GM23338 (cell line): ENCODE measurements around the gene ACP6. TPM values are rescaled to one million over a fixed set of nuclear protein-coding genes. Genes with fewer than 3 reads are reported as not detected.

ENCODE experiments used
- ATAC-seq: fragments of 200-7000 bp; cut with Tn5 transposase; 3 replicates; pipeline ENCODE4 v1.9.1; 2020
- DNase-seq: peaks from one replicate; pipeline ENCODE4 v3.0.0-alpha.2; 2015; ENCODE audit warnings: low spot score
- H2AFZ ChIP-seq: fragments of 200-600 bp; sonication (generic); 2 replicates; pipeline ENCODE4 v1.8.0; 2016; ENCODE audit warnings: antibody characterized with exemption, mild to moderate bottlenecking, moderate library complexity
- H3F3A ChIP-seq: fragments of 200-600 bp; sonication (generic); replicated peaks from 2 replicates; pipeline ENCODE4 v1.8.0; 2017; ENCODE audit warnings: antibody characterized with exemption, mixed run types, low read depth
- H3K27ac ChIP-seq: fragments of 200-600 bp; sonication (generic); 2 replicates; pipeline ENCODE4 v1.6.1; 2016; ENCODE audit warnings: low read depth
- H3K27me3 ChIP-seq: fragments of 200-600 bp; sonication (generic); 2 replicates; pipeline ENCODE4 v1.8.0; 2016; ENCODE audit warnings: mild to moderate bottlenecking, mixed run types, moderate library complexity; ENCODE audit not compliant: insufficient read depth
- H3K36me3 ChIP-seq: fragments of 200-600 bp; sonication (generic); 2 replicates; pipeline ENCODE4 v1.8.0; 2016; ENCODE audit warnings: mild to moderate bottlenecking; ENCODE audit not compliant: insufficient read depth
- H3K4me1 ChIP-seq: fragments of 200-600 bp; sonication (generic); 2 replicates; pipeline ENCODE4 v1.8.0; 2016; ENCODE audit warnings: mild to moderate bottlenecking, moderate library complexity; ENCODE audit not compliant: insufficient read depth
- H3K4me2 ChIP-seq: fragments of 200-600 bp; sonication (generic); 2 replicates; pipeline ENCODE4 v1.7.1; 2017; ENCODE audit warnings: mixed run types
- H3K4me3 ChIP-seq: fragments of 200-600 bp; sonication (generic); 2 replicates; pipeline ENCODE4 v1.6.1; 2016; ENCODE audit warnings: mixed run types
- H3K79me2 ChIP-seq: fragments of 200-600 bp; sonication (generic); replicated peaks from 2 replicates; pipeline ENCODE4 v1.8.0; 2017; ENCODE audit warnings: mild to moderate bottlenecking; ENCODE audit not compliant: insufficient read depth
- H3K9me2 ChIP-seq: fragments of 200-600 bp; sonication (generic); 2 replicates; pipeline ENCODE4 v1.8.0; 2017; ENCODE audit not compliant: insufficient read depth
- H4K20me1 ChIP-seq: fragments of 200-600 bp; sonication (generic); replicated peaks from 2 replicates; pipeline ENCODE4 v1.8.0; 2017; ENCODE audit warnings: mild to moderate bottlenecking; ENCODE audit not compliant: insufficient read depth
- H3K27ac Mint-ChIP-seq: 2 replicates; pipeline ENCODE4 v1.8.0; 2020; ENCODE audit warnings: inconsistent platforms, mild to moderate bottlenecking, moderate library complexity, mixed read lengths
- H3K27me3 Mint-ChIP-seq: 3 replicates; pipeline ENCODE4 v1.8.0; 2022; ENCODE audit warnings: low read depth, mild to moderate bottlenecking, moderate library complexity, mixed read lengths, inconsistent platforms; ENCODE audit not compliant: insufficient read depth, poor library complexity
- H3K36me3 Mint-ChIP-seq: 3 replicates; pipeline ENCODE4 v1.8.0; 2021; ENCODE audit warnings: low read depth, mild to moderate bottlenecking, inconsistent platforms, moderate library complexity, mixed read lengths
- H3K4me1 Mint-ChIP-seq: 3 replicates; pipeline ENCODE4 v1.8.0; 2020; ENCODE audit warnings: mild to moderate bottlenecking, inconsistent platforms, mixed read lengths
- H3K4me3 Mint-ChIP-seq: 3 replicates; pipeline ENCODE4 v1.8.0; 2021; ENCODE audit warnings: moderate library complexity, mild to moderate bottlenecking, inconsistent platforms, mixed read lengths
- H3K9me3 Mint-ChIP-seq: 3 replicates; pipeline ENCODE4 v1.8.0; 2020; ENCODE audit warnings: moderate library complexity, mild to moderate bottlenecking, inconsistent platforms, mixed read lengths
- CREB1 ChIP-seq: fragments of 250-450 bp; sonication (Bioruptor Pico); IDR thresholded peaks from 2 replicates; pipeline ENCODE4 v1.5.0; 2020; ENCODE audit warnings: low read depth, mild to moderate bottlenecking, moderate library complexity
- EZH2 ChIP-seq: fragments of 200-600 bp; sonication (generic); IDR thresholded peaks from one replicate; pipeline ENCODE4 v1.8.0; 2017; ENCODE audit warnings: antibody characterized with exemption, mild to moderate bottlenecking, low read depth; ENCODE audit not compliant: unreplicated experiment
- EZH2phosphoT487 ChIP-seq: fragments of 200-600 bp; sonication (generic); IDR thresholded peaks from one replicate; pipeline ENCODE4 v1.8.1; 2018; ENCODE audit warnings: antibody characterized with exemption; ENCODE audit not compliant: unreplicated experiment
- NANOG ChIP-seq: IDR thresholded peaks from 2 replicates; pipeline ENCODE4 v1.6.1; 2016; ENCODE audit warnings: antibody characterized with exemption, borderline replicate concordance
- POLR2AphosphoS5 ChIP-seq: IDR thresholded peaks from 2 replicates; pipeline ENCODE4 v1.6.1; 2016; ENCODE audit warnings: antibody characterized with exemption, low read depth
- ZNF114 ChIP-seq: fragments of 250-450 bp; sonication (Bioruptor Pico); IDR thresholded peaks from 2 replicates; pipeline ENCODE4 v1.5.0; 2020; ENCODE audit warnings: mild to moderate bottlenecking, moderate library complexity
- ZNF331 ChIP-seq: fragments of 250-450 bp; sonication (Bioruptor Pico); IDR thresholded peaks from 2 replicates; pipeline ENCODE4 v1.5.0; 2020; ENCODE audit warnings: low read depth, mild to moderate bottlenecking, moderate library complexity
- polyA plus RNA-seq: library from polyadenylated mRNA; unstranded; fragments of >200 nt; fragmentation: Nextera tagmentation; extraction: Ambion mirVana; gene quantifications from 2 replicates; pipeline ENCODE4 v1.2.1, GENCODE V29; 2016
- total RNA-seq: library from RNA; depleted of rRNA; stranded (reverse); fragments of >200 nt; shearing (Covaris generic); gene quantifications from 2 replicates; pipeline ENCODE4 v1.2.3, GENCODE V29; 2014
- TF ChIP-seq, protein P1 (sequence below): fragments of 250-450 bp; sonication (Bioruptor Pico); IDR thresholded peaks from 2 replicates; pipeline ENCODE4 v1.5.0; 2020; ENCODE audit warnings: mild to moderate bottlenecking, moderate library complexity
- TF ChIP-seq, protein P2 (sequence below): IDR thresholded peaks from one replicate; pipeline ENCODE4 v1.6.1; 2018; ENCODE audit warnings: antibody characterized with exemption; ENCODE audit not compliant: unreplicated experiment
- TF ChIP-seq, protein P3 (sequence below), 2 experiments: fragments of 200-600 bp in 1 of 2; sonication (generic) in 1 of 2; conservative IDR thresholded peaks; 2 replicates each; pipeline versions ENCODE4 v1.5.1 to v1.6.1; 2016 to 2017; ENCODE audit warnings: antibody characterized with exemption in 2 of 2, low read depth in 2 of 2, mild to moderate bottlenecking in 2 of 2, moderate library complexity in 1 of 2
- TF ChIP-seq, protein P4 (sequence below): IDR thresholded peaks from 2 replicates; pipeline ENCODE4 v1.6.1; 2016; ENCODE audit warnings: antibody characterized with exemption

The ACP6 gene
- total and polyA plus RNA-seq, 2 experiments from 2014 or later = 20.6 to 26.5 TPM

DNA sequence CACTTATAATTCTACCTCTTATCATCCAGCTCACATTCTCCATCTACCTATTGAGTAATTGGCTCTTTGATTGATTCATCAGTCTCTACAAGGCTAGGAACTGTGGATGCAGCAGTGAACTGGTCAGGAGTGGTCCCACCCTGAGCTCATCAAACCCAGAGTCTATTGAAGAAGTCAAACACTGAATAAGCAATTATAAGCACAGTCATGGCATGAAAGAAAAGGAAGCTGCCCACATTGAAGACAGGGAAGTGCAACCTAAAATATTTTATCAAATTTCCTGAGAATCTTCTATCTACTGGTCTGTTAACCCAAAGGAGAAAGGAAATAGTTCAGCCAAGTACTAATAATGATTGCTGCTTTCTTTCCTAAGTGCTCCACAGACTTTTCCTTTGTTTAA lies 35.7 kb downstream of the ACP6 start (continued):
- no peak for TF ChIP-seq EZH2phosphoT487
- TF ChIP-seq, protein P1, sequence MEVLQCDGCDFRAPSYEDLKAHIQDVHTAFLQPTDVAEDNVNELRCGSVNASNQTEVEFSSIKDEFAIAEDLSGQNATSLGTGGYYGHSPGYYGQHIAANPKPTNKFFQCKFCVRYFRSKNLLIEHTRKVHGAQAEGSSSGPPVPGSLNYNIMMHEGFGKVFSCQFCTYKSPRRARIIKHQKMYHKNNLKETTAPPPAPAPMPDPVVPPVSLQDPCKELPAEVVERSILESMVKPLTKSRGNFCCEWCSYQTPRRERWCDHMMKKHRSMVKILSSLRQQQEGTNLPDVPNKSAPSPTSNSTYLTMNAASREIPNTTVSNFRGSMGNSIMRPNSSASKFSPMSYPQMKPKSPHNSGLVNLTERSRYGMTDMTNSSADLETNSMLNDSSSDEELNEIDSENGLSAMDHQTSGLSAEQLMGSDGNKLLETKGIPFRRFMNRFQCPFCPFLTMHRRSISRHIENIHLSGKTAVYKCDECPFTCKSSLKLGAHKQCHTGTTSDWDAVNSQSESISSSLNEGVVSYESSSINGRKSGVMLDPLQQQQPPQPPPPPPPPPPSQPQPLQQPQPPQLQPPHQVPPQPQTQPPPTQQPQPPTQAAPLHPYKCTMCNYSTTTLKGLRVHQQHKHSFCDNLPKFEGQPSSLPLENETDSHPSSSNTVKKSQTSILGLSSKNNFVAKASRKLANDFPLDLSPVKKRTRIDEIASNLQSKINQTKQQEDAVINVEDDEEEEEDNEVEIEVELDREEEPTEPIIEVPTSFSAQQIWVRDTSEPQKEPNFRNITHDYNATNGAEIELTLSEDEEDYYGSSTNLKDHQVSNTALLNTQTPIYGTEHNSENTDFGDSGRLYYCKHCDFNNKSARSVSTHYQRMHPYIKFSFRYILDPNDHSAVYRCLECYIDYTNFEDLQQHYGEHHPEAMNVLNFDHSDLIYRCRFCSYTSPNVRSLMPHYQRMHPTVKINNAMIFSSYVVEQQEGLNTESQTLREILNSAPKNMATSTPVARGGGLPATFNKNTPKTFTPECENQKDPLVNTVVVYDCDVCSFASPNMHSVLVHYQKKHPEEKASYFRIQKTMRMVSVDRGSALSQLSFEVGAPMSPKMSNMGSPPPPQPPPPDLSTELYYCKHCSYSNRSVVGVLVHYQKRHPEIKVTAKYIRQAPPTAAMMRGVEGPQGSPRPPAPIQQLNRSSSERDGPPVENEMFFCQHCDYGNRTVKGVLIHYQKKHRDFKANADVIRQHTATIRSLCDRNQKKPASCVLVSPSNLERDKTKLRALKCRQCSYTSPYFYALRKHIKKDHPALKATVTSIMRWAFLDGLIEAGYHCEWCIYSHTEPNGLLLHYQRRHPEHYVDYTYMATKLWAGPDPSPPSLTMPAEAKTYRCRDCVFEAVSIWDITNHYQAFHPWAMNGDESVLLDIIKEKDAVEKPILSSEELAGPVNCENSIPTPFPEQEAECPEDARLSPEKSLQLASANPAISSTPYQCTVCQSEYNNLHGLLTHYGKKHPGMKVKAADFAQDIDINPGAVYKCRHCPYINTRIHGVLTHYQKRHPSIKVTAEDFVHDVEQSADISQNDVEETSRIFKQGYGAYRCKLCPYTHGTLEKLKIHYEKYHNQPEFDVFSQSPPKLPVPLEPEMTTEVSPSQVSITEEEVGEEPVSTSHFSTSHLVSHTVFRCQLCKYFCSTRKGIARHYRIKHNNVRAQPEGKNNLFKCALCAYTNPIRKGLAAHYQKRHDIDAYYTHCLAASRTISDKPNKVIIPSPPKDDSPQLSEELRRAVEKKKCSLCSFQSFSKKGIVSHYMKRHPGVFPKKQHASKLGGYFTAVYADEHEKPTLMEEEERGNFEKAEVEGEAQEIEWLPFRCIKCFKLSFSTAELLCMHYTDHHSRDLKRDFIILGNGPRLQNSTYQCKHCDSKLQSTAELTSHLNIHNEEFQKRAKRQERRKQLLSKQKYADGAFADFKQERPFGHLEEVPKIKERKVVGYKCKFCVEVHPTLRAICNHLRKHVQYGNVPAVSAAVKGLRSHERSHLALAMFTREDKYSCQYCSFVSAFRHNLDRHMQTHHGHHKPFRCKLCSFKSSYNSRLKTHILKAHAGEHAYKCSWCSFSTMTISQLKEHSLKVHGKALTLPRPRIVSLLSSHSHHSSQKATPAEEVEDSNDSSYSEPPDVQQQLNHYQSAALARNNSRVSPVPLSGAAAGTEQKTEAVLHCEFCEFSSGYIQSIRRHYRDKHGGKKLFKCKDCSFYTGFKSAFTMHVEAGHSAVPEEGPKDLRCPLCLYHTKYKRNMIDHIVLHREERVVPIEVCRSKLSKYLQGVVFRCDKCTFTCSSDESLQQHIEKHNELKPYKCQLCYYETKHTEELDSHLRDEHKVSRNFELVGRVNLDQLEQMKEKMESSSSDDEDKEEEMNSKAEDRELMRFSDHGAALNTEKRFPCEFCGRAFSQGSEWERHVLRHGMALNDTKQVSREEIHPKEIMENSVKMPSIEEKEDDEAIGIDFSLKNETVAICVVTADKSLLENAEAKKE (CRISPR knock-in tag) = no peak

DNA sequence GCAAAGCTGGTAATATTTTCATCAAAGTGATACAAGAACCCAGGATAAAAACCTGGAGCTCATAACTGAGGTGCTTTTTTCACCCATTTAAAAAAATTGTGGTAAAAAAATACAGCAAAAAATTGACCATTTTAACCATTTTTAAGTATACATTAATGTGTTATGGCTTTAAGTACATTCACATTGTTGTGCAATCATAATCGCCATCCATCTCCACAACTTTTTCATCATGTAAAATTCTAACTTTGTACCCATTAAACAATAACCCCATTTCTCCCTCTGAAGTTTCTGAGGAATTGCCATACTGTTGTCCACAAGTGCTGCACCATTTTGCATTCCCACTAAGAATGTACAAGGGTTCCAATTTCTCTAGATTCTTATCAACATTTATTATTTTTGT lies 36.6 kb downstream of the ACP6 start:
- Histone ChIP-seq H2AFZ (no peak overlapping the region), H3K27me3 (no peaks in the 10 kb centered on the region), H3K79me2 (no peaks in the 10 kb centered on the region), H3K36me3 (no peaks in the 10 kb centered on the region), H4K20me1 (peaks cover 7% of the 10 kb centered on the region; the same call in 1 of the 2 replicates), H3K27ac (no peak overlapping the region), H3F3A (no peaks in the 10 kb centered on the region), H3K4me1 (no peaks in the 10 kb centered on the region), H3K9me2 (no peaks in the 10 kb centered on the region), H3K4me3 (no peak overlapping the region), H3K4me2 (no peak overlapping the region)
- no peak for DNase-seq
- Mint-ChIP-seq H3K4me1 (0 out of 3 replicates have a peak, but pooled peaks cover under 1% of the 10 kb centered on the region), H3K27ac (no peak overlapping the region), H3K9me3 (no peaks in the 10 kb centered on the region), H3K27me3 (no peaks in the 10 kb centered on the region), H3K36me3 (no peaks in the 10 kb centered on the region; the same call in 2 of the 3 replicates), H3K4me3 (no peak overlapping the region)
- ATAC-seq = no peak
- no peak for TF ChIP-seq NANOG
- TF ChIP-seq CREB1 (CRISPR knock-in tag) = no peak
- TF ChIP-seq EZH2phosphoT487 = no peak
- no peak for TF ChIP-seq POLR2AphosphoS5
- TF ChIP-seq, protein P2, sequence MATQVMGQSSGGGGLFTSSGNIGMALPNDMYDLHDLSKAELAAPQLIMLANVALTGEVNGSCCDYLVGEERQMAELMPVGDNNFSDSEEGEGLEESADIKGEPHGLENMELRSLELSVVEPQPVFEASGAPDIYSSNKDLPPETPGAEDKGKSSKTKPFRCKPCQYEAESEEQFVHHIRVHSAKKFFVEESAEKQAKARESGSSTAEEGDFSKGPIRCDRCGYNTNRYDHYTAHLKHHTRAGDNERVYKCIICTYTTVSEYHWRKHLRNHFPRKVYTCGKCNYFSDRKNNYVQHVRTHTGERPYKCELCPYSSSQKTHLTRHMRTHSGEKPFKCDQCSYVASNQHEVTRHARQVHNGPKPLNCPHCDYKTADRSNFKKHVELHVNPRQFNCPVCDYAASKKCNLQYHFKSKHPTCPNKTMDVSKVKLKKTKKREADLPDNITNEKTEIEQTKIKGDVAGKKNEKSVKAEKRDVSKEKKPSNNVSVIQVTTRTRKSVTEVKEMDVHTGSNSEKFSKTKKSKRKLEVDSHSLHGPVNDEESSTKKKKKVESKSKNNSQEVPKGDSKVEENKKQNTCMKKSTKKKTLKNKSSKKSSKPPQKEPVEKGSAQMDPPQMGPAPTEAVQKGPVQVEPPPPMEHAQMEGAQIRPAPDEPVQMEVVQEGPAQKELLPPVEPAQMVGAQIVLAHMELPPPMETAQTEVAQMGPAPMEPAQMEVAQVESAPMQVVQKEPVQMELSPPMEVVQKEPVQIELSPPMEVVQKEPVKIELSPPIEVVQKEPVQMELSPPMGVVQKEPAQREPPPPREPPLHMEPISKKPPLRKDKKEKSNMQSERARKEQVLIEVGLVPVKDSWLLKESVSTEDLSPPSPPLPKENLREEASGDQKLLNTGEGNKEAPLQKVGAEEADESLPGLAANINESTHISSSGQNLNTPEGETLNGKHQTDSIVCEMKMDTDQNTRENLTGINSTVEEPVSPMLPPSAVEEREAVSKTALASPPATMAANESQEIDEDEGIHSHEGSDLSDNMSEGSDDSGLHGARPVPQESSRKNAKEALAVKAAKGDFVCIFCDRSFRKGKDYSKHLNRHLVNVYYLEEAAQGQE = no peak
- no peak for TF ChIP-seq ZNF114
- TF ChIP-seq, protein P3, sequence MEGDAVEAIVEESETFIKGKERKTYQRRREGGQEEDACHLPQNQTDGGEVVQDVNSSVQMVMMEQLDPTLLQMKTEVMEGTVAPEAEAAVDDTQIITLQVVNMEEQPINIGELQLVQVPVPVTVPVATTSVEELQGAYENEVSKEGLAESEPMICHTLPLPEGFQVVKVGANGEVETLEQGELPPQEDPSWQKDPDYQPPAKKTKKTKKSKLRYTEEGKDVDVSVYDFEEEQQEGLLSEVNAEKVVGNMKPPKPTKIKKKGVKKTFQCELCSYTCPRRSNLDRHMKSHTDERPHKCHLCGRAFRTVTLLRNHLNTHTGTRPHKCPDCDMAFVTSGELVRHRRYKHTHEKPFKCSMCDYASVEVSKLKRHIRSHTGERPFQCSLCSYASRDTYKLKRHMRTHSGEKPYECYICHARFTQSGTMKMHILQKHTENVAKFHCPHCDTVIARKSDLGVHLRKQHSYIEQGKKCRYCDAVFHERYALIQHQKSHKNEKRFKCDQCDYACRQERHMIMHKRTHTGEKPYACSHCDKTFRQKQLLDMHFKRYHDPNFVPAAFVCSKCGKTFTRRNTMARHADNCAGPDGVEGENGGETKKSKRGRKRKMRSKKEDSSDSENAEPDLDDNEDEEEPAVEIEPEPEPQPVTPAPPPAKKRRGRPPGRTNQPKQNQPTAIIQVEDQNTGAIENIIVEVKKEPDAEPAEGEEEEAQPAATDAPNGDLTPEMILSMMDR (conservative IDR thresholded peaks at IDR 0.05; ENCODE audit: low read depth in 2 of 2) = no peak
- no peak for TF ChIP-seq ZNF331 (CRISPR knock-in tag)
- TF ChIP-seq, protein P4, sequence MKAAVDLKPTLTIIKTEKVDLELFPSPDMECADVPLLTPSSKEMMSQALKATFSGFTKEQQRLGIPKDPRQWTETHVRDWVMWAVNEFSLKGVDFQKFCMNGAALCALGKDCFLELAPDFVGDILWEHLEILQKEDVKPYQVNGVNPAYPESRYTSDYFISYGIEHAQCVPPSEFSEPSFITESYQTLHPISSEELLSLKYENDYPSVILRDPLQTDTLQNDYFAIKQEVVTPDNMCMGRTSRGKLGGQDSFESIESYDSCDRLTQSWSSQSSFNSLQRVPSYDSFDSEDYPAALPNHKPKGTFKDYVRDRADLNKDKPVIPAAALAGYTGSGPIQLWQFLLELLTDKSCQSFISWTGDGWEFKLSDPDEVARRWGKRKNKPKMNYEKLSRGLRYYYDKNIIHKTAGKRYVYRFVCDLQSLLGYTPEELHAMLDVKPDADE = no peak
- no peak for TF ChIP-seq EZH2
